ENCODE results near the gene TRPC3. TPM values are rescaled to one million over a fixed set of nuclear protein-coding genes. Genes with fewer than 3 reads are reported as not detected.

Gene TRPC3
- total RNA-seq, 4 donors from 2014 or later: 0.67 to 1.1 TPM; not detected in 2

- no peaks in the 10 kb centered on the region for H3K27me3 ChIP-seq
- TF ChIP-seq POLR2A (IDR thresholded peaks at IDR 0.05) (no peak), CTCF (IDR thresholded peaks at IDR 0.05) (no peak)
- H3K4me3 ChIP-seq: no peak overlapping the region
- no peaks in the 10 kb centered on the region for H3K36me3 ChIP-seq
- no peak for DNase-seq
- no peaks in the 10 kb centered on the region for H3K4me1 ChIP-seq
- H3K27ac ChIP-seq: no peak overlapping the region
- no peaks in the 10 kb centered on the region for H3K9me3 ChIP-seq
These were observed 23.9 kb upstream of the TRPC3 start for GRCh38 chr4:121975784-121976183.

GRCh38 chr4:121973816-121974215 is 22.0 kb upstream of the TRPC3 start:
- TF ChIP-seq CTCF (IDR thresholded peaks at IDR 0.05): no peak
- TF ChIP-seq POLR2A (IDR thresholded peaks at IDR 0.05): no peak
- DNase-seq: no peak
- Histone ChIP-seq H3K27ac (no peak overlapping the region), H3K4me3 (no peak overlapping the region), H3K9me3 (no peaks in the 10 kb centered on the region), H3K36me3 (no peaks in the 10 kb centered on the region), H3K4me1 (no peaks in the 10 kb centered on the region), H3K27me3 (no peaks in the 10 kb centered on the region)

GRCh38 chr4:121968859-121969258 is 17.0 kb upstream of the TRPC3 start:
- TF ChIP-seq CTCF (IDR thresholded peaks at IDR 0.05): no peak
- no peak for TF ChIP-seq POLR2A (IDR thresholded peaks at IDR 0.05)
- Histone ChIP-seq H3K9me3 (no peaks in the 10 kb centered on the region), H3K27ac (no peak overlapping the region), H3K36me3 (no peaks in the 10 kb centered on the region), H3K4me3 (no peak overlapping the region), H3K4me1 (no peaks in the 10 kb centered on the region), H3K27me3 (no peaks in the 10 kb centered on the region)
- DNase-seq: no peak

GRCh38 chr4:121964958-121965357 is 13.1 kb upstream of the TRPC3 start:
- no peaks in the 10 kb centered on the region for H3K9me3 ChIP-seq
- H3K27me3 ChIP-seq: no peaks in the 10 kb centered on the region
- no peaks in the 10 kb centered on the region for H3K4me1 ChIP-seq
- no peak overlapping the region for H3K27ac ChIP-seq
- no peak for DNase-seq
- TF ChIP-seq CTCF (IDR thresholded peaks at IDR 0.05) (no peak), POLR2A (IDR thresholded peaks at IDR 0.05) (no peak)
- H3K36me3 ChIP-seq: no peaks in the 10 kb centered on the region
- H3K4me3 ChIP-seq: no peak overlapping the region

- Histone ChIP-seq H3K9me3 (no peaks in the 10 kb centered on the region), H3K4me1 (no peaks in the 10 kb centered on the region), H3K27me3 (no peaks in the 10 kb centered on the region), H3K36me3 (no peaks in the 10 kb centered on the region), H3K4me3 (no peak overlapping the region), H3K27ac (no peak overlapping the region)
- TF ChIP-seq CTCF (IDR thresholded peaks at IDR 0.05) (no peak), POLR2A (IDR thresholded peaks at IDR 0.05) (no peak)
- no peak for DNase-seq
These were observed 9.0 kb upstream of the TRPC3 start for GRCh38 chr4:121960818-121961217.

GRCh38 chr4:121958777-121959176 is 6.9 kb upstream of the TRPC3 start:
- no peak for DNase-seq
- TF ChIP-seq POLR2A (IDR thresholded peaks at IDR 0.05): no peak
- no peak for TF ChIP-seq CTCF (IDR thresholded peaks at IDR 0.05)
- no peaks in the 10 kb centered on the region for H3K36me3 ChIP-seq
- no peak overlapping the region for H3K4me3 ChIP-seq
- no peaks in the 10 kb centered on the region for H3K27me3 ChIP-seq
- H3K27ac ChIP-seq: no peak overlapping the region
- no peaks in the 10 kb centered on the region for H3K9me3 ChIP-seq
- H3K4me1 ChIP-seq: no peaks in the 10 kb centered on the region
